HG02981 (cell line): ENCODE results near the gene CPEB4.

Source experiments
- ATAC-seq: cut with Tn5 transposase; IDR thresholded peaks from one replicate; pipeline ENCODE4 v1.9.1; 2021; ENCODE audit warnings: mild to moderate bottlenecking, moderate library complexity; ENCODE audit not compliant: unreplicated experiment

The CPEB4 gene

GRCh38 chr5:173971681-173972345, 83.7 kb downstream of the CPEB4 start:
- ATAC-seq = no peak

GRCh38 chr5:173972607-173972924, 84.4 kb downstream of the CPEB4 start:
- ATAC-seq = no peak

GRCh38 chr5:173972925-173973615, 84.9 kb downstream of the CPEB4 start:
- peak; percentile 65 for ATAC-seq

GRCh38 chr5:173973616-173973969, 85.4 kb downstream of the CPEB4 start:
- peak; percentile 25 for ATAC-seq

- ATAC-seq = no peak
Measured at GRCh38 chr5:173974688-173975239, 86.6 kb downstream of the CPEB4 start.

- ATAC-seq = no peak
Measured at GRCh38 chr5:173981185-173981761, 93.1 kb downstream of the CPEB4 start.

- no peak for ATAC-seq
Measured at GRCh38 chr5:173984218-173984617, 96.1 kb downstream of the CPEB4 start.

GRCh38 chr5:173988554-173989431, 100.6 kb downstream of the CPEB4 start, which contains the start of gene C5orf47:
Gene C5orf47, plus strand, starts transcription at chr5:173989170. Its CDS starts 94 bp downstream, at chr5:173989264.
- ATAC-seq = no peak

- no peak for ATAC-seq
Measured at GRCh38 chr5:173989432-173990082, 101.4 kb downstream of the CPEB4 start.

- no peak for ATAC-seq
Measured at GRCh38 chr5:173997331-173997730, 109.2 kb downstream of the CPEB4 start.

- ATAC-seq = no peak
Measured at GRCh38 chr5:173998531-173998930, 110.4 kb downstream of the CPEB4 start.

- ATAC-seq = no peak
Measured at GRCh38 chr5:174000076-174000475, 111.9 kb downstream of the CPEB4 start.

GRCh38 chr5:174003795-174004194, 115.6 kb downstream of the CPEB4 start:
- no peak for ATAC-seq

GRCh38 chr5:174008922-174009321, 120.8 kb downstream of the CPEB4 start:
- ATAC-seq = no peak

GRCh38 chr5:174010365-174010764, 122.2 kb downstream of the CPEB4 start:
- ATAC-seq = no peak

GRCh38 chr5:174011441-174011840, 123.3 kb downstream of the CPEB4 start:
- no peak for ATAC-seq
